Osteoblast (primary cell): Measurements from ENCODE around the gene JPH4. TPM values are rescaled to one million over a fixed set of nuclear protein-coding genes. Genes with fewer than 3 reads are reported as not detected.

Source experiments
- DNase-seq: peaks from one replicate; pipeline ENCODE4 v3.0.0; 2011; ENCODE audit warnings: low spot score, mixed read lengths; ENCODE audit not compliant: insufficient read length; ENCODE audit errors: missing footprints
- H2AFZ ChIP-seq: 2 replicates; pipeline ENCODE4 v1.6.0; 2011; ENCODE audit warnings: mild to moderate bottlenecking, low read length
- H3K27ac ChIP-seq: 2 replicates; pipeline ENCODE4 v1.5.1; 2011; ENCODE audit warnings: mild to moderate bottlenecking, low read depth, low read length, moderate library complexity
- H3K27me3 ChIP-seq: 2 replicates; pipeline ENCODE4 v1.6.0; 2012; ENCODE audit warnings: mild to moderate bottlenecking, control low read depth, inconsistent platforms, low read length, moderate library complexity; ENCODE audit not compliant: insufficient read depth
- H3K36me3 ChIP-seq: 2 replicates; pipeline ENCODE4 v1.5.1; 2011; ENCODE audit warnings: mild to moderate bottlenecking, low read length, control low read depth, moderate library complexity; ENCODE audit not compliant: insufficient read depth
- H3K4me1 ChIP-seq: 2 replicates; pipeline ENCODE4 v1.5.1; 2011; ENCODE audit warnings: mild to moderate bottlenecking, low read length, control low read depth, moderate library complexity; ENCODE audit not compliant: insufficient read depth
- H3K4me2 ChIP-seq: 2 replicates; pipeline ENCODE4 v1.6.0; 2011; ENCODE audit warnings: mild to moderate bottlenecking, low read length; ENCODE audit not compliant: insufficient read depth
- H3K4me3 ChIP-seq: fragments of 200-600 bp; sonication (generic); 3 replicates; pipeline ENCODE4 v1.5.1; 2012; ENCODE audit warnings: mild to moderate bottlenecking, low read length, inconsistent platforms; ENCODE audit not compliant: insufficient read depth
- H3K79me2 ChIP-seq: 2 replicates; pipeline ENCODE4 v1.6.0; 2012; ENCODE audit warnings: mild to moderate bottlenecking, low read length, control low read depth, inconsistent platforms; ENCODE audit not compliant: insufficient read depth
- H3K9me3 ChIP-seq: 2 replicates; pipeline ENCODE4 v1.5.1; 2011; ENCODE audit warnings: low read depth, low read length, control low read depth
- H4K20me1 ChIP-seq: 2 replicates; pipeline ENCODE4 v1.6.0; 2012; ENCODE audit warnings: mild to moderate bottlenecking, low read length, control low read depth; ENCODE audit not compliant: insufficient read depth
- total RNA-seq: library from RNA; depleted of rRNA; stranded (reverse); fragments of >200 nt; gene quantifications from 2 replicates; pipeline ENCODE4 v1.2.3, GENCODE V29; 2012
- TF ChIP-seq, protein P1 (sequence below): IDR thresholded peaks from 2 replicates; pipeline ENCODE4 v1.5.1; 2011; ENCODE audit warnings: mild to moderate bottlenecking, low read depth, low read length, moderate library complexity; ENCODE audit errors: extremely low read depth

JPH4 gene
- total RNA-seq, 1 donor, result not detected

DNA sequence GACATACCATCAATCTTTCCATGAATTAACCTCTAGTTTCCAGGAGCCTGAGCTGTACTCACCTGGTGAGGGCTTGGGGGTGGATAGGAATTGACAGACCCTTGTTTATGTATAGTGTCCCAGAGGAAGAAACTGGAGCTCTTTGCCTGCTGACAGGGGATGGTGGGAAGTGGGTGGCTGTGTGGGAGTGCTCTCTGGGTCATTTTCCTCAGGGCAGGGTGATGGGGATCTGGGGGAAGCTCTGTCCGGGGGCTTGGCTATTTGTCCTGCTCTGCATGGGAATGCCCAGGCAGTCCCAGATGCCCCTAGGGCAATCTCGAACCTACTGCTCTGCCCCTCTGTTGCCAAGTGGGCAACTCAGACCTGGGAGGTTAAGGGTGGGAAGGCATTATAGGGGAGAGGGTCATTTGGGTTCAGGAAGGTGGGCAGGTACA is 35.8 kb upstream of the JPH4 start:
- Histone ChIP-seq H3K27ac (no peak overlapping the region), H3K79me2 (no peaks in the 10 kb centered on the region), H3K9me3 (no peaks in the 10 kb centered on the region), H3K36me3 (no peaks in the 10 kb centered on the region), H3K27me3 (peaks cover 13% of the 10 kb centered on the region), H4K20me1 (no peaks in the 10 kb centered on the region), H3K4me3 (no peak overlapping the region), H3K4me1 (no peaks in the 10 kb centered on the region), H3K4me2 (no peak overlapping the region), H2AFZ (no peak overlapping the region)
- DNase-seq, result no peak
- TF ChIP-seq, protein P1, sequence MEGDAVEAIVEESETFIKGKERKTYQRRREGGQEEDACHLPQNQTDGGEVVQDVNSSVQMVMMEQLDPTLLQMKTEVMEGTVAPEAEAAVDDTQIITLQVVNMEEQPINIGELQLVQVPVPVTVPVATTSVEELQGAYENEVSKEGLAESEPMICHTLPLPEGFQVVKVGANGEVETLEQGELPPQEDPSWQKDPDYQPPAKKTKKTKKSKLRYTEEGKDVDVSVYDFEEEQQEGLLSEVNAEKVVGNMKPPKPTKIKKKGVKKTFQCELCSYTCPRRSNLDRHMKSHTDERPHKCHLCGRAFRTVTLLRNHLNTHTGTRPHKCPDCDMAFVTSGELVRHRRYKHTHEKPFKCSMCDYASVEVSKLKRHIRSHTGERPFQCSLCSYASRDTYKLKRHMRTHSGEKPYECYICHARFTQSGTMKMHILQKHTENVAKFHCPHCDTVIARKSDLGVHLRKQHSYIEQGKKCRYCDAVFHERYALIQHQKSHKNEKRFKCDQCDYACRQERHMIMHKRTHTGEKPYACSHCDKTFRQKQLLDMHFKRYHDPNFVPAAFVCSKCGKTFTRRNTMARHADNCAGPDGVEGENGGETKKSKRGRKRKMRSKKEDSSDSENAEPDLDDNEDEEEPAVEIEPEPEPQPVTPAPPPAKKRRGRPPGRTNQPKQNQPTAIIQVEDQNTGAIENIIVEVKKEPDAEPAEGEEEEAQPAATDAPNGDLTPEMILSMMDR, result no peak

- Histone ChIP-seq H3K9me3 (no peaks in the 10 kb centered on the region), H3K27me3 (peaks cover 13% of the 10 kb centered on the region), H4K20me1 (no peaks in the 10 kb centered on the region), H3K4me1 (no peaks in the 10 kb centered on the region), H3K79me2 (no peaks in the 10 kb centered on the region), H3K4me3 (no peak overlapping the region), H3K4me2 (no peak overlapping the region), H3K27ac (no peak overlapping the region), H3K36me3 (no peaks in the 10 kb centered on the region), H2AFZ (no peak overlapping the region)
- TF ChIP-seq, protein P1, result no peak
- no peak for DNase-seq
These were observed 34.9 kb upstream of the JPH4 start for GRCh38 chr14:23613242-23614070.

GRCh38 chr14:23612802-23613201 is 34.2 kb upstream of the JPH4 start:
- TF ChIP-seq, protein P1, result no peak
- H3K36me3 ChIP-seq, result no peaks in the 10 kb centered on the region
- no peaks in the 10 kb centered on the region for H3K79me2 ChIP-seq
- no peaks in the 10 kb centered on the region for H4K20me1 ChIP-seq
- H3K4me1 ChIP-seq, result no peaks in the 10 kb centered on the region
- no peak for DNase-seq
- no peak overlapping the region for H2AFZ ChIP-seq
- peaks cover 13% of the 10 kb centered on the region for H3K27me3 ChIP-seq
- no peak overlapping the region for H3K4me3 ChIP-seq
- no peaks in the 10 kb centered on the region for H3K9me3 ChIP-seq
- no peak overlapping the region for H3K4me2 ChIP-seq
- no peak overlapping the region for H3K27ac ChIP-seq

- Histone ChIP-seq H3K4me1 (no peaks in the 10 kb centered on the region), H3K4me3 (no peak overlapping the region), H3K4me2 (no peak overlapping the region), H3K9me3 (no peaks in the 10 kb centered on the region), H2AFZ (no peak overlapping the region), H3K27me3 (peaks cover 13% of the 10 kb centered on the region), H3K27ac (no peak overlapping the region), H3K36me3 (no peaks in the 10 kb centered on the region), H4K20me1 (no peaks in the 10 kb centered on the region), H3K79me2 (no peaks in the 10 kb centered on the region)
- DNase-seq, result no peak
- TF ChIP-seq, protein P1, result no peak
These were observed 33.8 kb upstream of the JPH4 start for GRCh38 chr14:23612354-23612732.
